Fibroblast of skin of back (primary cell): ENCODE data around the gene LIG1.
"Not testable (repeated sequence)": the region's sequence is repeated elsewhere in the genome, so short reads cannot be mapped to it uniquely, and the experiment has no call there.

Source experiments
- DNase-seq: peaks from one replicate; pipeline ENCODE4 v3.0.0-alpha.2; 2013

The LIG1 gene

GRCh38 chr19:48120505-48120904 lies 49.6 kb downstream of the LIG1 start:
- DNase-seq: no peak

- no peak for DNase-seq
These were observed 52.0 kb downstream of the LIG1 start for GRCh38 chr19:48118131-48118517.

DNA sequence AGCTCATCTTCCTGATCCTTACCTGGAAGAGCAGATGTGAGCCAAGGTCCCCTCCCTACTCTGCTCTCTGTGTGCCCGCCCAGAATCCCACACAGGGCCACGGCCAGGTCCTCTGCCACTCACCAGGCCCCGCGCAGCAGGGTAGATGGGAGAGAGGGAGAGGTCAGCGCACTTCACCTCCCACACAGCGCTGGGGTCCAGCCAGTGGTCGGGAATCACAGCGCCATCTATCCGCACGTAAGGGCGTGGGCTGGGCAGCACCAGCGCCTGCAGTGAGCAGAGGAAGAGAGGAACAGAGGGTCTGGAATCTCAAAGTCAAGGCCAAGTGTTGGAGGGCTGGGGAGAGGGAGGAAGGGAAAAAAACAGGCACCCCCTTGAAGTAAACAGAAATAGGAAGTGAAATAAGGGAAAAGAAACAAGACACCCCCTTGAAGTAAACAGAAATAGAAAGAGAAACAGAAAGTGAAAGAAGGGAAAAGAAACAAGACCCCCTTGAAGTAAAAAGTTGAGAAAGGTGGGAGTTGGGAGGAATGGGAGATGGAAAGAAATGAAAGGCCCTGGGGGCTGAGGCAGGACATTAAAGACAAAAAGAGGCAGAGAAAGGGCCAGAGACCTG lies 52.5 kb downstream of the LIG1 start:
- no peak for DNase-seq

- DNase-seq: no peak
These were observed 56.8 kb downstream of the LIG1 start for GRCh38 chr19:48113190-48113917.

DNA sequence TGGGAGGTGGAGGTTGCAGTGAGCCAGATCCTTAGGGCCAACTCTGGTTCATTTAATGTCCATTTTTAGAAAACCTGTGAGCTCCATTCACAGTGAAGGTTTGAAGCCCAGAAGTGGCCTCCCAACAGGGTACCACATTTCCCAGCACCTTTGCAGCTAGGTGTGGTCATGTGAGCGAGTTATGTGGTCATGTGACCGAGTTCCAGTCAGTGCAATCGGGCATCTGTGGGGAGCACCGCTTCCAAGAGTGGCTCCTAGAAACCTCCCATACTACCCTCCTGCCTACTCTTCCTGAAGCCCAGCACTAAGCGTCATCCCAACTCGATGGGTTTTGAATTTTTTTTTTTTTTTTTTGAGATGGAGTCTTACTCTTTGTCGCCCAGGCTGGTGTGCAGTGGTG lies 58.9 kb downstream of the LIG1 start:
- DNase-seq: no peak

- DNase-seq: peak; percentile 88
These were observed 59.7 kb downstream of the LIG1 start, which contains the start of gene PLA2G4C for GRCh38 chr19:48110350-48110966. Gene PLA2G4C, minus strand, starts transcription at chr19:48110817. Its CDS starts 4,288 bp downstream, at chr19:48106529.

- DNase-seq: no peak
These were observed 61.0 kb downstream of the LIG1 start for GRCh38 chr19:48108997-48109782.

GRCh38 chr19:48103922-48104321 lies 66.2 kb downstream of the LIG1 start:
- no peak for DNase-seq

DNA sequence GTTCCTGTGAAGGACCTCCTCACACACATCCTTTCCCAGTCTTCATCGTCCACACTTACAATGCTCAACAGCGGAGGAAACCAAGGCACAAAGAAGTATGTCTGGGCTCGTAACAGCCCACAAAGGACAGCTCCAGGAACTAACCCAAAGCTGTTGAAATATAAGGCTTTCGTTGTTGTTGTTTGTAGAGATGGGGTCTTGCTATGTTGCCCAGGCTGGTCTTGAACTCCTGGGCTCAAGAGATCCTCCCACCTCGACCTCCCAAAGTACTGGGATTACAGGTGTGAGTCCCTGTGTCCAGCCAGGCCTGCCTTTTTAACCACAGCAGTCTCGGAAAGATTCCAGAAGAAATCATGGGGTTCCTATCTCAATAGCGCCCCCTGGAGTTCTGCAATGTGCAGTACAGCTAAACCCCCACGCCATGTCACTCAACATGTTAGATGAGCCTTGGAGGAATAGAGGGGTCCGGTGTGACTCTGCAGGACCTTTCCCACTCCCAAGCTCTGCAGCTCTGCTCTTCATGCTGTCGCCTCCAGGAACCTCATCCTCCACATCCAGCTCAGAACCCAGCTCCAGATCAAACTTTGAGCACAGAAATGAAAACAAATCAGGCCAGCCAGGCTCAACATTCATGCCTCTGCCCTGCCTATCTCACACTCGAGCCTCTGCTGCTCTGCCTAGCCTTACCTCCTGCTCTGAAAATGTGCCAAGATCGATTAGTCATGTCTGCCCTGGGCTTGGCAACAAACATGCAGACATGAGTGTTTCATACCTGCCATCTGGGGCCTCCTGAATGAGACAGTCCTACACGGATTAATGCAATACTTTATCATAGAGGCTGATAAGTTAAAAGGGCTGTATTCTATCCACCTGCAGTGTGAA lies 67.0 kb downstream of the LIG1 start:
- peak; percentile 44 for DNase-seq

GRCh38 chr19:48095612-48096175 lies 74.5 kb downstream of the LIG1 start:
- peak; percentile 23 for DNase-seq

DNA sequence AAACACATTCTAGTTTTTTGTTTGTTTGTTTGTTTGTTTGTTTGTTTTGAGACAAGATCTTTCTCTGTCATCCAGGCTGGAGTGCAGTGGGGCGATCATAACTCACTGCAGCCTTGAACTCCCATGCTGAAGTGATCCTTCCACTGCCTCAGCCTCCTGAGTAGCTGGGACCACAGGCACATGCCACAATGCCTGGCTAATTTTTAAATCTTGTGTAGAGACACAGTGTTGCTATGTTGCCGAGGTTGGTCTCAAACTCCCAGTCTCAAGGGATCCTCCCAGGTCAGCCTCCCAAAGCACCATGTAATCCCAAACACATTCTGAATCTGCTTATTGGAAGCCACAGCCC lies 75.3 kb downstream of the LIG1 start:
- DNase-seq: no peak

DNA sequence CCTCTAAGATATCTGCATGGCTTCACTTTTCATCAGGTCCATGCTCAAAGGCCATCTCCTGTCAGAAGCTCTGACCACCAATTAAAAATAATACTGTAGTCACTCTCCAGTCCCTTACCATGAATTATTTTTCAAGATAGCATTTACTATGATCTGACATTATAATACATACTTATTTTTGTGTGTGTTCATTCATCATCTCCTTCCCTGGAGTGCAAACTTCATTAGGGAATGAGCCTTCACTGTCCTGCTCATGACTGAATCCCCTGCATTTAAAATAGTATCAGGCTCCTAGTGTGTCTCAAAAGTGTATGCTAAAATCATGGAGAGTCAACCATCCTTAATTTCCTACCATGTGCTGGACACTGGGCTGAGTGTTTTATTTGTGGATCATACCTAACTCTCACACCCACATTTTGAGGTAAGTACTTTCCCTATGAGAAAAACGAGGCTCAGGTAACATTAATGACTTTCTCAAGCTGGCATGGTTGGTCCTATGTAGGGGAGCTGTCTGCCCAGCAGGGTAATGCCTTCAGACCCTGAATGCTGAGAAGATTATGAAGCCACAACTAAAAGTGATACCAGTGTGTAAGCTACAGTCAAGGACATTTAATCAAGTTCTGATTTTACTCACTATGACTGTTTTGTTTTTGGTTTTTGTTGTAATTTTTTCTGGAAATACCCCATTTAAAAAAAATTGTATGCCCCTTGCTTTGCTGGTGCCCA lies 75.9 kb downstream of the LIG1 start:
- DNase-seq: no peak

DNA sequence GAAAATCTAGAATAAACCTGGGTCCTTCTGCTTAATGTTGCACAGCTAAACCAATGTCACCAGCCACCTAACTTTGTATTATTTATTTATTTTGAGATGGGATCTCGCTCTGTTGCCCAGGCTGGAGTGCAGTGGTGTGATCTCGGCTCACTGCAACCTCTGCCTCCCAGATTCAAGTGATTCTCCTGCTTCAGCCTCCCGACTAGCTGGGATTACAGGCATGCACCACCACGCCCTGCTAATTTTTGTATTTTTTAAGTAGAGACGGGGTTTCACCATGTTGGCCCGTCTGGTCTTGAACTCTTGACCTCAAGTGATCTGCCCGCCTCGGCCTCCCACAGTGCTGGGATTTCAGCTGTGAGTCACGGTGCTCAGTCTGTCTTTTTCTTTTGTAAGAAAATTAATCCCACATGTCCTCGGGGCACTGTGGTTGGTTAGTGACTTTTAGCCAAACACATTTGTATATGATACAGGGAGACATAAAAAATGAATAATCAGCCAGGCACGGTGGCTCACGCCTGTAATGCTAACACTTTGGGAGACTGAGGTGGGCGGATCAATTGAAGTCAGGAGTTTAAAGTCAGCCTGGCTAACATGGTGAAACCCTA lies 78.9 kb downstream of the LIG1 start:
- peak; percentile 93 for DNase-seq

- DNase-seq: no peak
These were observed 79.8 kb downstream of the LIG1 start for GRCh38 chr19:48090281-48090802.

DNA sequence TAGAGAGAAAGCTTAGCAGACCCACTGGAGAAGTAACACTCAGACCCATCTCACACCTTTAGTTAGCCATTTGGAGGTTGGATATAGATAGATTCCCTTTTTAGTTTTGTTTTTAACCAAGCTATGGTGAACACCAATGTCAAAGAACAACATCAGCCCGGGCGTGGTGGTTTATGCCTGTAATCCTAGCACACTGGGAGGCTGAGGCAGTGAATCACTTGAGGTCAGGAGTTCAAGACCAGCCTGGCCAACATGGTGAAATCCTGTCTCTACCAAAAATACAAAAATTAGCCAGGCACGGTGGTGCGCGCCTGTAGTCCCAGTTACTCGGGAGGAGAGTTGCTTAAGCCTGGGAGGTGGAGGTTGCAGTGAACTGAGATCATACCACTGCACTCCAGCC lies 81.2 kb downstream of the LIG1 start:
- DNase-seq: not testable (repeated sequence)

DNA sequence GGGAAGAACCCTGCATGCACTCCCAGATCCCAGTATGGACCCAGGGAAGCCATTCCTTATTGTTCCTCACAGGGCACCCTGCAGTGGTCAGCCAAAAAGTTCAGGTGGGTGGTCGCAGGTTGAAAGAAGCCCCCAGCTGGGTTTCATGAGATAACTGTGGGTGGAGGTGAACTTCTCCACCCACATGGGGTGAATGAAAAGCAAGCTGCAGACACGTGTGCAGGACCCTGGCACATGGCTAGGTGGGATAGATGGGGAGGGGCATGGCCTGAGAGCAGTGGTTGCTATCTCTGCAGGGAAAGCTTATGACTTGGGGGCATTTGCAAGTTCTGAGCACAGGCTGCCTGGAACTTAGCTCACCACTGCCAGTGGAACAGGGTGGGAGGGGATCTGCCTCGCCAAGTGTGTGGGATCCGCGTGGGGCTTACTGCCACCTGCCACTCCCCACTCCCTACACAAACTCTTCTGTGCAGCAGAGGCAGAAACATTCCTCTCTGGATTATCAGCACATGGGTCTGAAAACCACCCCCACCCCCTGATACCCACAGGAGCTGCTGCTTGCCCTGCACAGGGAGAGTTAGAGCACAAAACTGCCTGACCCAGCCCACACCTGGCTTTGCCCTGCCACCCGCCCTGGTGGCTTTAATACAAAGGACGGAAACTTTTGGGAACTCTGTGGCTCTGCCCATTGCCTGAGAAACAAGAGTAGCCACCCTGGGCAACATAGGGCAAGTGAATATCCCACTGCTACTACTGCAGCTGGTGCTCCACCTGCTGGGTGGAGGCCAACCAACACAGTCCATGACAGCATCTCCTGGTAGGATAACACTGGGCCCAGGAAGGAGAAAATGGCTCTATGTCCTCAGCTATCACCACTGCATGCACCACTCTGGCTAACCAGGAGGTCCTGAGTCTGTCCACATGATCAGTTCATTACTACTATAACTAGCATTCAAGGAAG lies 84.0 kb downstream of the LIG1 start:
- no peak for DNase-seq

DNA sequence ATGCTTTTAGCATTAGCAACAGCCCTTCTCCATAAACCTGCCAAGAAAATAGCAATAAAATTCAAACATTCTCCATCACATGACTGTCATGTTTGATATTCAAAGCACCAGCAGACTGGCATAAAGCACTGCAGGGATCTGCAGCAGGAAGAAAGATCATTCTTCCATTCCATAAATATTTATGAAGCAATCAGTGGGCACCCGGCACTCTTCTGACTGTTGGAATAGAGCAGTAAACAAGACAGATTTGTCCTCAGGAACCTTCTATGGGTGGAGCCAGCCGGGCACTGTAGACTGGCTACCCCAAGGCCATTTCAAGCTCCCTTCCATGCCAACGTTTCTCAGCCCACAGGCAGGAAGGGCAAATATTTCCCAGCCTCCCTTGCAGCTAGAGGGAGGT lies 85.1 kb downstream of the LIG1 start:
- DNase-seq: no peak

- DNase-seq: peak; percentile 40
These were observed 89.0 kb downstream of the LIG1 start for GRCh38 chr19:48081106-48081505.

- DNase-seq: not testable (repeated sequence)
These were observed 99.9 kb downstream of the LIG1 start for GRCh38 chr19:48070177-48070769.
